GF-D8 (cell line): Measurements from ENCODE around the gene RABGEF1.
A peak's percentile ranks its signal among the peaks of the same experiment; 100 is the strongest.
"Not testable (repeated sequence)": the region's sequence is repeated elsewhere in the genome, so short reads cannot be mapped to it uniquely, and the experiment has no call there.

Experiments used
- DNase-seq: peaks from one replicate; lab custom pipeline; 2025; lab: John Stamatoyannopoulos, UW

Gene RABGEF1

GRCh38 chr7:66765322-66766025 is 24.9 kb downstream of the RABGEF1 start:
- not testable (repeated sequence) for DNase-seq

DNA sequence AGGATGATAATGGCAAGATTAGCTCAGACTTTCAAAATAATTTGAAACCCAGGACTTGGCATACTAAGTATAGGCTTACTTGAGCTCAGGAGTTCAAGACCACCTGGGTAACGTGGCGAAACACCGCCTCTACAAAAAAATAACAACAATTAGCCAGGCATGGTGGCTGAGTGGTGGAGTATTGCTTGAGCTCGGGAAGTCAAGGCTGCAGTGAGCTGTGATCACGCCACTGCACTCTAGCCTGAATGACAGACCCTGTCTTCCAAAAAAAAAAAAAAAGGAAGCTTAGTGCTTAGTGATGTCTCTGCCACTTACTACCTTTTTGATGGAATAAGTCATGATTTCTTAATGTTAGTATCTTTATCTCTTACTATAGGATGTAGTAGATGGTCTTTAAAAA is 25.5 kb downstream of the RABGEF1 start:
- DNase-seq = no peak

GRCh38 chr7:66767486-66767885 is 27.0 kb downstream of the RABGEF1 start:
- peak; percentile 28 for DNase-seq

GRCh38 chr7:66768865-66769832 is 28.6 kb downstream of the RABGEF1 start:
- DNase-seq = no peak

DNA sequence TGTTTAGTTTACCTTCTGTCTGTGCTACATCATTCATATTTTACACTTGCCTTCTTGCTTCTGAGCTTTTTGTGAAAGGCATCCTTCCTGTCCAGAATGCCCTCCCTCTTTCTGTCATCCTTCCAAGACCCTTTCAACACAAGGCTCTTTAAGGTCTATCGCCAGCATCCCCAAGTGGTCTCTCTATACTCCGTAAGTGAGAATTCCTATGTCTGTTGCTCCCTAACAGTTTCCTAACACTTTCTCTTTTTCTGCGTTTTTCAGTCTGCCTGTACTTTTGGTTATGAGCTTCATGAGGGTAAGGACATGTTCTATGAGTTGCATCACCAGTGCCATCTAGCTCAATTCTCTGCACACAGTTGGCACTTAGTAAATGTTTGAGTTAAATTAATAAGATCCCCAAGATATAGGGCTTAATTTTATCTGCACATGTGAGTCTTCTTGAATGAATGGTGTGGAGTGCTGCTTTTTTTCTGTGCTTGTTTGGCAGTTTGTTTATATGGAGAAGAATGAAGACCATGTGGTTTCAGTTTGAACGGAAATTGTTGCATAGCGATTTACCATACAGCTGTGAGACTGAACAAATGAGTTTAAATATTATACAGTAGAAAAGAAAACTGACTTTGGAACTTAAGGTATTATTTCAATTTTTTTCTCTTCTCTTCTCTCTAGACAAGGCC is 29.4 kb downstream of the RABGEF1 start:
- DNase-seq = no peak

DNA sequence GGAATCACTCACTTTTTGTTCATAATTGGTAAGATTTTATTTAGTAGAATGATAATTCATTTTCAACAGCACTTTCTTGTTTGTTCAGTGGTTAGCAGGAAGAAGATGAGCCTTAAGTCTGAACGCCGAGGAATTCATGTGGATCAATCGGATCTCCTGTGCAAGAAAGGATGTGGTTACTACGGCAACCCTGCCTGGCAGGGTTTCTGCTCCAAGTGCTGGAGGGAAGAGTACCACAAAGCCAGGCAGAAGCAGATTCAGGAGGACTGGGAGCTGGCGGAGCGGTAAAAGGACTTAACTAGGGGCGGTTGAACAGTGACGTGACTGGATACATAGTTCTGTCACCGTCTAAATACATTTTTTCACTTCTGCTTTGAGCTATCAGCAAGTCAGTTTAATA is 31.3 kb downstream of the RABGEF1 start:
- DNase-seq = no peak

GRCh38 chr7:66773744-66774143 is 33.2 kb downstream of the RABGEF1 start:
- not testable (repeated sequence) for DNase-seq

DNA sequence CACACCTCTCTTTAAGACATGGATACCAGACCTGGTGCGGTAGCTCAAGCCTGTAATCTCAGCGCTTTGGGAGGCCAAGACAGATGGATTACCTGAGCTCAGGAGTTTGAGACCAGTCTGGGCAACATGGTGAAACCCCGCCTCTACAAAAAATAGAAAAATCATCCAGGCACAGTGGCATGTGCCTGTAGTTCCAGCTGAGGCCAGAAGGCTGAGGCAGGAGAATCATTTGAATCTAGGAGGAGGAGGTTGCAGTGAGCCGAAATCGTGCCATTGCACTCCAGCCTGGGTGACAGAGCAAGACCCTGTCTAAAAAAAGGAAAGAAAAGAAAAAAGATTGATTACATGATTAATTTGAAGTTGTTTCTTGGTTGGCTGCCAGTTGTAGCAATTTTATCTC is 35.9 kb downstream of the RABGEF1 start:
- DNase-seq = not testable (repeated sequence)

- DNase-seq = no peak
Measured at GRCh38 chr7:66776800-66777442, 36.4 kb downstream of the RABGEF1 start.

DNA sequence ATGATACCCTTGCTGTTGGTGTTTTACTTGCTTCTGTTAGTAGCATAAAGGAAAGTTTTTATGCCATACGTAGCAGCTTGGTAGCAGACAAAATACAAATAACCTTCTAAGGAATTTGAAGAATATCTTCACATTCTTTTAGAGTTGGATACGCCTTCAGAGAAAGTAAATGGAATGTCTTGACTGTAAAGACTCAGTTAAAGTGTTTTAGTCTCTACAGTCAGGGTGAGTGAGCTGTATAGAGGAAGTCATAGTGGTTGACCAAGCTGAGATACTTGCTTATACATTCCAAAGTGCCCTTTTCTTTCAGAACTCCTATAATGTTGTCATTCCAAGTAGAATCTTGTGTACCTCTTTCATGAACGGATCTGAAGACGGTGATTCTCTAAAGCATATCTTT is 37.7 kb downstream of the RABGEF1 start:
- no peak for DNase-seq

GRCh38 chr7:66779669-66780409 is 39.3 kb downstream of the RABGEF1 start:
- DNase-seq = no peak

GRCh38 chr7:66781408-66782090 is 41.0 kb downstream of the RABGEF1 start:
- DNase-seq = no peak

DNA sequence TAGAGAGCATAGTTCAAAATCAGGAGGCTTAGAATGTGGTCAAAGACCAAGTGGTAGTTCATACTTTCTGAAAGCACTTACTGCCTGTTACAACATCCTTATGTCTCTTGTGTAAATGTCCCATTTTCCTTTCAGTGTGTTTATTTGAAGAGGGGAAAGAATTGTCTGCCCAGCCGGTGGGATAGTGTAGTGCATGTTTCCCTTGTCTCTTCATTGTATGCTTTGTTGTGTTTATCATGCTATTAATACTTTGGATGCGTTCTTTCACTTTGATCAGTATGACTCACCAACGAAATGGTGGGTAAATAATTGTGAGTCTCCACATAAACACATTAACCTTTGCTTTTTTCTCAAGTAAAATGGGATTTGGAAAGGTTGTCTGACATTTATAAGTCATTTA is 42.3 kb downstream of the RABGEF1 start:
- DNase-seq = not testable (repeated sequence)

DNA sequence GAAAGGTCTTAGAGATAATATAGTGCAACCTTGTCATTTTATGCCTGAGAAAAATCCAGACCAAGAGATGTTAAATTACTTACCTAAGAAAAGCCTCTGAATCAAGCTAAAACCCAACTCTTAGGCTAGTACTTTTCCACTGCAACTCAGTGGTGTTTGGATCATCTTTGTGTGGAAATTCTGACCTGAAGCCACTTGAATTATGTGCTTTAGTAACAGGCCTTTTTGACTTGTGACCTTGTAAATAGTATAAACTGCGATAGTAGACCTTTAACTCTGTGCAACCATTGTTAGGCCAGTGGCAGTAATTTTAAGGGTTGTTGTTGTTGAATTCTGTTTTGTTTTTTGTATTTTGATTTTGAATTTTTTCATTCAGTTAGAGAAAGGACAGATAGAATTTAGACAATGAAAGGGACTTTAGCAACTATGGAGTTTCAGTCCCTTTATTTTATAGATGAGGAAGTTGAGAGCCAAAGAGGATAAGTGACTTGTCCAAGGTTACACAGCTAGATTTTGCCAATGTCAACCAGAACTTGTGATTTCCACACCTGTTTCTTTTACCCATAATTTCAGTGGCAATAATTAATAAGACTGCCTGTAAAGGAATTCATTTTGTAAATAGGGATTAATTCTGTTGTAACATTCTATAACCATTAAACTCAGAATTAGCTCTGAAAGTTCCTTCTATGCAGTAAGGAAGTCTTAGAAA is 43.5 kb downstream of the RABGEF1 start:
- DNase-seq = not testable (repeated sequence)

GRCh38 chr7:66790196-66790595 is 49.7 kb downstream of the RABGEF1 start:
- no peak for DNase-seq

- no peak for DNase-seq
Measured at GRCh38 chr7:66790725-66791124, 50.2 kb downstream of the RABGEF1 start.

GRCh38 chr7:66800591-66800990 is 60.1 kb downstream of the RABGEF1 start:
- DNase-seq = no peak

- DNase-seq = no peak
Measured at GRCh38 chr7:66804001-66804400, 63.5 kb downstream of the RABGEF1 start.

DNA sequence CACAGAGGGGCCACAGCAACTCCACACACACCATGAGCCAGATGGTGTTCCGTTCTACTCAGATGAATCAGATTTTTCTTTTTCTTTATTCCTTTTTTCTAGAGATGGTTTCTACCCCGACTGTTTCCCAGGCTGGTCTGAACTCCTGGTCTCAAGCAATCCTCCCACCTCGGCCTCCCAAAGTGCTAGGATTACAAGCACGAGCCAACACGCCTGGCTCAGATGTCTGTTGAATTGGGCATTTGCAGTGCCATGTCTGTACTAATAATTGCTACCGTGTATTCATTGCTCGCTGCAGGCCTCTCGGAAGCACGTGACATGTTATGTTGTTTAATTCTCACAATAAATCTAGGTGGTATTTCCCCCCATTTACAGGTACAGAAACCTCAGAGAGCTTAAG is 67.2 kb downstream of the RABGEF1 start:
- no peak for DNase-seq

GRCh38 chr7:66810716-66811115 is 70.2 kb downstream of the RABGEF1 start:
- no peak for DNase-seq
